Thoracic aorta (tissue), 2 donors: ENCODE results near the gene C15orf39. TPM values are rescaled to one million over a fixed set of nuclear protein-coding genes. Genes with fewer than 3 reads are reported as not detected.
A peak's percentile ranks its signal among the peaks of the same experiment; 100 is the strongest.

Experiments
- ATAC-seq: fragments of 150-250 bp; one replicate; pipeline ENCODE4 v1.8.0; 2017; ENCODE audit warnings: low read depth; ENCODE audit not compliant: insufficient number of reproducible peaks, low FRiP score
- DNase-seq: peaks from one replicate; pipeline ENCODE4 v3.0.0-alpha.2; 2020; ENCODE audit warnings: low spot score
- H3K27ac ChIP-seq, 2 donors: fragments of 200-600 bp; sonication (generic); 1 replicate in 1 of 2; 2 replicates in 1 of 2; pipeline ENCODE4 v1.5.1; 2016; ENCODE audit warnings: mild to moderate bottlenecking in 2 of 2, moderate library complexity in 2 of 2
- H3K27me3 ChIP-seq: fragments of 200-600 bp; sonication (generic); replicated peaks from 2 replicates; pipeline ENCODE4 v1.6.0; 2016; ENCODE audit warnings: mild to moderate bottlenecking; ENCODE audit not compliant: insufficient read depth
- H3K36me3 ChIP-seq: fragments of 200-600 bp; sonication (generic); one replicate; pipeline ENCODE4 v1.5.1; 2016
- H3K4me1 ChIP-seq, 2 donors: fragments of 200-600 bp; sonication (generic); 1 replicate in 1 of 2; 2 replicates in 1 of 2; pipeline versions ENCODE4 v1.5.1 to v1.6.0; 2016; ENCODE audit warnings: low read depth in 2 of 2, mild to moderate bottlenecking in 1 of 2; ENCODE audit not compliant: control insufficient read depth in 1 of 2
- H3K4me3 ChIP-seq: fragments of 200-600 bp; sonication (generic); 2 replicates; pipeline ENCODE4 v1.5.1; 2016; ENCODE audit warnings: mild to moderate bottlenecking
- H3K9me3 ChIP-seq: fragments of 200-600 bp; sonication (generic); 2 replicates; pipeline ENCODE4 v1.5.1; 2016
- total RNA-seq, 2 donors: library from RNA; depleted of rRNA; stranded (reverse); fragments of >200 nt; gene quantifications; one replicate each; pipeline versions ENCODE4 v1.1.0 to v1.2.3, GENCODE V29; 2016
- TF ChIP-seq, protein P1 (sequence below): fragments of 200-600 bp; sonication (generic); IDR thresholded peaks from one replicate; pipeline ENCODE4 v1.5.1; 2019; ENCODE audit warnings: antibody characterized with exemption

The C15orf39 gene
- total RNA-seq, 2 donors from 2014 or later, result 22.7 to 45.2 TPM

DNA sequence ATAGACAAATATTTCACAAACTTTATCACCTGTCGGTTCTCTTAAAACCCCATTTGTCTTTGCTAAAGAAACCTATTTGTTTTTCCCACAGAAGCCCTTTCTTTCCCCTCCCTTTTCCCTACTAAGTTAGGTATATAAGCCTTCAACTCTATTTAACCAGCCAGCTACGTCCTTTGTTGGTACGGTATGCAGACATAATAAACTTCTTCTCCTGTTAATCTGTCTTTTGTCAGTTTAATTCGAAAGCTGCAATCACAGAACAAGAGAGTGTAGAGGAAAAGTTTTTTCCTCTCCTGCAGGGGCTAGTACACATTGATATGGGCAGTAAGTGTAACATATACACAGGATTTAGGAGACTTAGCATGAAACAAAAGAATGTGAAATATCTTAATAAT lies 21.9 kb upstream of the C15orf39 start:
- H3K27ac ChIP-seq, result peak overlapping the region; percentile 59 to 67

DNA sequence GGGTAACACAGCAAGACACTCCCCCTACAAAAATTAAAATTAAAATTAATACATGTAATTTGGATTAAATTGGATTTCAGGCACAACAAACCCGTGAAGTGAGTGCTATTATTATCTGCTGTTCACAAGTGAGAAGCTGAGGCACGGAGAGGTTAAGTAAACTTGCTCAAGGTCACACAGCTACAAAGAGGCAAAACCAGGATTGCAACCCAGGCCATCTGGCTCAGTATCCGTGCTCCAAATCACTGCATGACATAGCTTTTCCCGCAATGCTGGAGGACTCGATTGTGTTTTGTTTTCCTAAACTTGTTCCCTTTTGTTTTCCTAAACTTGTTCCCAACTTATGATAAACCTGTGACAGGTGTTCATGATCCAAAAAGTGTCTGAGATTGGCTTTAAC lies 19.9 kb upstream of the C15orf39 start:
- H3K27ac ChIP-seq, result no peak overlapping the region

More for the DNA sequence above, 21.9 kb upstream of the C15orf39 start:
- no peaks in the 10 kb centered on the region for H3K9me3 ChIP-seq
- H3K36me3 ChIP-seq, result no peaks in the 10 kb centered on the region
- DNase-seq (no peak), ATAC-seq (no peak)
- no peak overlapping the region for H3K4me3 ChIP-seq
- H3K27me3 ChIP-seq, result no peaks in the 10 kb centered on the region
- peaks cover 40 to 74% of the 10 kb centered on the region in 2 donors for H3K4me1 ChIP-seq
- TF ChIP-seq, protein P1, sequence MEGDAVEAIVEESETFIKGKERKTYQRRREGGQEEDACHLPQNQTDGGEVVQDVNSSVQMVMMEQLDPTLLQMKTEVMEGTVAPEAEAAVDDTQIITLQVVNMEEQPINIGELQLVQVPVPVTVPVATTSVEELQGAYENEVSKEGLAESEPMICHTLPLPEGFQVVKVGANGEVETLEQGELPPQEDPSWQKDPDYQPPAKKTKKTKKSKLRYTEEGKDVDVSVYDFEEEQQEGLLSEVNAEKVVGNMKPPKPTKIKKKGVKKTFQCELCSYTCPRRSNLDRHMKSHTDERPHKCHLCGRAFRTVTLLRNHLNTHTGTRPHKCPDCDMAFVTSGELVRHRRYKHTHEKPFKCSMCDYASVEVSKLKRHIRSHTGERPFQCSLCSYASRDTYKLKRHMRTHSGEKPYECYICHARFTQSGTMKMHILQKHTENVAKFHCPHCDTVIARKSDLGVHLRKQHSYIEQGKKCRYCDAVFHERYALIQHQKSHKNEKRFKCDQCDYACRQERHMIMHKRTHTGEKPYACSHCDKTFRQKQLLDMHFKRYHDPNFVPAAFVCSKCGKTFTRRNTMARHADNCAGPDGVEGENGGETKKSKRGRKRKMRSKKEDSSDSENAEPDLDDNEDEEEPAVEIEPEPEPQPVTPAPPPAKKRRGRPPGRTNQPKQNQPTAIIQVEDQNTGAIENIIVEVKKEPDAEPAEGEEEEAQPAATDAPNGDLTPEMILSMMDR, result no peak

DNA sequence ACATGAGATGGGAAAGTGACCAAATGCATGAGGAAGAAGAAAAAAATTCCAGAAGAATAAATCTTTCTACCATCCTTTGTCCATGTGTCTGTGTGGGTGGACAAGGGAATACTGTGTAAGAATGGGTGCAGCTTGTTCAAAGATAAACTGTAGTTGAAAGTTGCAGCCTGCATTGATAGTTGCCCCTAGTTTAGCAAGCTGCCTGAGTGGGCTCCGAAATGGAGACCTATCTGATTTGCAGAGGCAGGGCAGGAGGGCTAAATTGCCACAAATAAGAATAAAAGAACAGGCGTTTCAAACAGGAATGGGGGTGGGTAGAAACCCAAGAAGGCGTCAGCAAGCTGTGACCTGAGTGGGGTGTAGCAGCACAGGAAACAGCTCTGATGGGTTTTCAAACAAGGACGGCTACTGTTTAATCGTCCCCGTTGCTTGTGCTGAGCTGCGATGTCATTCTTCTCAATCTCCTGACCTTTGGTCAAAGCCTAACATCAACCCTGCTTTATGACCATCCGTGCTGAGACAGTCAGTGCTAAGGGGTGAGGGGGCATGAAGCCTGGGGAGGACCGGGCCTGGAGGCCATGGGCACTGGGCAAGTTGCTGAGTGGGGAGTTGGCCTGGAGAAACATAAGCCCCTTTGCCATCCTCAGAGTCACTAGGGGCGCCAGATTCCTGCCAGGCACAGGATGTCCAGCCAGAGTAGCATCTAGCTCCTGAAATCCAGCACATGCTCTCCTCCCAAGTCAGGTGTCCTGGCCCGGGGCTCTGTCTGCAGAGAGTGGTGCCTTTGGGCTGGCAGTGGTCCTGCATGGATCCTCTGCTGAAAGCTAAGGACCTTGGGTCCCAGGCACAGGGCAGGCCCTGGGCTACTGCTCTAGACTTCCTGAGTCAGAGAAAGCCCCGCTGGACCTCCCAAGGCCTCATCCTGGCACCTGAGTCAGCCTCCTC lies 19.2 kb upstream of the C15orf39 start:
- peaks cover 29 to 50% of the 10 kb centered on the region in 2 donors for H3K4me1 ChIP-seq

More for the DNA sequence above, 19.9 kb upstream of the C15orf39 start:
- Histone ChIP-seq H3K36me3 (no peaks in the 10 kb centered on the region), H3K4me1 (peaks cover 30 to 57% of the 10 kb centered on the region in 2 donors), H3K9me3 (no peaks in the 10 kb centered on the region), H3K27me3 (no peaks in the 10 kb centered on the region), H3K4me3 (no peak overlapping the region)
- no peak for DNase-seq
- no peak for ATAC-seq
- TF ChIP-seq, protein P1, result no peak

DNA sequence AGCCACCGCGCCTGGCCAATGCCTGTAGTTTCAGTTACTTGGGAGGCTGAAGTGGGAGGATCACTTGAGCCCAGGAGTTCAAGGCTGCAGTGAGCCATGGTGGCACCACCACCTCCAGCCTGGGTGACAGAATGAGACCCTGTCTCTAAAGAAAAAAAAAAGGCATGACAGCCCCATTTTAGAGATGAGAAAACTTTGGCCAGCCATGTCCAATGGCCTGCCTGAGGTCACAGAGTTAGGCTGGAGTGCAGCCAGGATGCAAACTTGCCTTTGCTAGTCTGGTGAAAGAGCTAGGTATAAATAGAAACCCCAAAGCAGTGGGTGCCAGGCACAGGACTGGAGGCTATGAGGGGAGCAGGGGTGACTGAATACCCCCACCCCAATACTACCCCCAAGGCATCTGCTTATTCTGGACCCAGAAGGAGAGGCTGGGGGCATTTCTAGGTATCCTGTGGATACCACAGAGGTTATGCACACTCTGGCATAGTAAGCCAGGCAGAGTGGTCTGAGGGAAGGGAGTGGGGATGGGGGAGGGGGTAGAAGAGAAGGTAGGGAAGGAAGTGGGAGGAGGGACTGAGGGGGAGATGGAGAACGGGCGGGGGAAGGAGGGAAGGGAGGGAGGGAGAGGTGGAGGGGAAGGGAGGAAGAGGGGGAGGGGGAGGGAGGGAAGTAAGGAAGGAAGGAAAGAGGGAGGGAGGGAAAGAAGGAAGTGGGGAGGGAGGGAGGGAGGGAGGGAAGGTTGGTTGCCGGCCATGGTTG lies 16.2 kb upstream of the C15orf39 start:
- Histone ChIP-seq H3K4me3 (no peak overlapping the region), H3K27ac (no peak overlapping the region), H3K27me3 (no peaks in the 10 kb centered on the region), H3K4me1 (peaks cover 7 to 20% of the 10 kb centered on the region in 2 donors), H3K36me3 (no peaks in the 10 kb centered on the region), H3K9me3 (no peaks in the 10 kb centered on the region)
- DNase-seq (no peak), ATAC-seq (no peak)
- TF ChIP-seq, protein P1, result no peak

More for the DNA sequence above, 19.2 kb upstream of the C15orf39 start:
- no peak overlapping the region for H3K4me3 ChIP-seq
- no peaks in the 10 kb centered on the region for H3K36me3 ChIP-seq
- H3K27me3 ChIP-seq, result no peaks in the 10 kb centered on the region
- ATAC-seq, result no peak
- H3K9me3 ChIP-seq, result no peaks in the 10 kb centered on the region
- TF ChIP-seq, protein P1, result no peak
- DNase-seq, result no peak
- H3K27ac ChIP-seq, result no peak overlapping the region

DNA sequence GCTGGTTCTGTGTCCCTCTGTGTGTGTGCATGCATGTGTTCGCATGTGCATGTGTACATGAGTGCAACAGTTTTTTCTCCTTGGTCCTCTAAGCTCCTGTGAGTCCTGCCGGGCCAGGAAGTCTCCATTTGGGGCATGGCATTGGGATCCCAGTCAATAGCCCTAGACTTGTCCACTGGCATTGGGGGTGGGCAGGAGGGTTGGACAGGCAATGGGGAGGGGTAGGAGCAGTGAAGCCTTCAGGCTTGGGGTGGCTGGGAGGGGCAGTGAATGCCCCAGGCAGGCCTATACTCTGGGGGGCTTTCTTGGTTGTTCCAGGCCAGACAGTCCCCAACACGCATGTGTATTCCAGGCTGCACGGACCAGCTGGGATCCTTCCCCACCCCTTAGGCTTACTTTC lies 15.6 kb upstream of the C15orf39 start:
- Histone ChIP-seq H3K4me1 (peaks cover 4 to 14% of the 10 kb centered on the region in 2 donors), H3K4me3 (no peak overlapping the region), H3K27ac (no peak overlapping the region), H3K27me3 (no peaks in the 10 kb centered on the region), H3K36me3 (no peaks in the 10 kb centered on the region), H3K9me3 (no peaks in the 10 kb centered on the region)
- no peak for ATAC-seq
- TF ChIP-seq, protein P1, result no peak
- no peak for DNase-seq
